GM18502 (cell line): ENCODE measurements around the gene TAS2R41.
A peak's percentile ranks its signal among the peaks of the same experiment; 100 is the strongest.

ENCODE experiments used
- ATAC-seq: cut with Tn5 transposase; IDR thresholded peaks from one replicate; pipeline ENCODE4 v1.9.1; 2021; ENCODE audit warnings: mild to moderate bottlenecking; ENCODE audit not compliant: unreplicated experiment, poor library complexity

Gene TAS2R41

GRCh38 chr7:143477501-143478150, at the start of gene TAS2R41:
TSS of gene TAS2R41 (plus strand) at chr7:143477873. CDS start at chr7:143477873, 0 bp downstream.
- no peak for ATAC-seq

- no peak for ATAC-seq
Observed at GRCh38 chr7:143429770-143430698, 47.6 kb upstream of the TAS2R41 start.

- no peak for ATAC-seq
Observed at GRCh38 chr7:143431109-143431508, 46.6 kb upstream of the TAS2R41 start.

GRCh38 chr7:143433759-143434158, 43.9 kb upstream of the TAS2R41 start:
- ATAC-seq = no peak

- no peak for ATAC-seq
Observed at GRCh38 chr7:143434660-143435059, 43.0 kb upstream of the TAS2R41 start.

- ATAC-seq = no peak
Observed at GRCh38 chr7:143435266-143435665, 42.4 kb upstream of the TAS2R41 start.

- peak; percentile 87 for ATAC-seq
Observed at GRCh38 chr7:143436325-143436946, 41.2 kb upstream of the TAS2R41 start.

GRCh38 chr7:143437578-143437977, 40.1 kb upstream of the TAS2R41 start:
- ATAC-seq = peak; percentile 49

- no peak for ATAC-seq
Observed at GRCh38 chr7:143439866-143440265, 37.8 kb upstream of the TAS2R41 start.

- ATAC-seq = no peak
Observed at GRCh38 chr7:143443153-143443552, 34.5 kb upstream of the TAS2R41 start, which contains the start of gene TAS2R60. TSS of gene TAS2R60 (plus strand) at chr7:143443453. CDS start at chr7:143443453, 0 bp downstream.

- ATAC-seq = no peak
Observed at GRCh38 chr7:143444063-143444782, 33.5 kb upstream of the TAS2R41 start.

- no peak for ATAC-seq
Observed at GRCh38 chr7:143444785-143445184, 32.9 kb upstream of the TAS2R41 start.

- no peak for ATAC-seq
Observed at GRCh38 chr7:143447466-143447865, 30.2 kb upstream of the TAS2R41 start.

- ATAC-seq = no peak
Observed at GRCh38 chr7:143448429-143448828, 29.2 kb upstream of the TAS2R41 start.

- ATAC-seq = no peak
Observed at GRCh38 chr7:143449793-143450192, 27.9 kb upstream of the TAS2R41 start.

GRCh38 chr7:143451122-143451521, 26.6 kb upstream of the TAS2R41 start:
- ATAC-seq = no peak

GRCh38 chr7:143451746-143452145, 25.9 kb upstream of the TAS2R41 start:
- no peak for ATAC-seq

GRCh38 chr7:143452495-143452894, 25.2 kb upstream of the TAS2R41 start:
- ATAC-seq = no peak

GRCh38 chr7:143454091-143454680, 23.5 kb upstream of the TAS2R41 start:
- ATAC-seq = no peak

GRCh38 chr7:143455491-143455890, 22.2 kb upstream of the TAS2R41 start:
- ATAC-seq = no peak
